Astrocyte of the hippocampus (primary cell): ENCODE measurements around the gene GORAB.

Source experiments
- DNase-seq: peaks from one replicate; pipeline ENCODE4 v3.0.0; 2011; ENCODE audit warnings: low read depth, low spot score

Gene GORAB, protein sequence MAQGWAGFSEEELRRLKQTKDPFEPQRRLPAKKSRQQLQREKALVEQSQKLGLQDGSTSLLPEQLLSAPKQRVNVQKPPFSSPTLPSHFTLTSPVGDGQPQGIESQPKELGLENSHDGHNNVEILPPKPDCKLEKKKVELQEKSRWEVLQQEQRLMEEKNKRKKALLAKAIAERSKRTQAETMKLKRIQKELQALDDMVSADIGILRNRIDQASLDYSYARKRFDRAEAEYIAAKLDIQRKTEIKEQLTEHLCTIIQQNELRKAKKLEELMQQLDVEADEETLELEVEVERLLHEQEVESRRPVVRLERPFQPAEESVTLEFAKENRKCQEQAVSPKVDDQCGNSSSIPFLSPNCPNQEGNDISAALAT

DNA sequence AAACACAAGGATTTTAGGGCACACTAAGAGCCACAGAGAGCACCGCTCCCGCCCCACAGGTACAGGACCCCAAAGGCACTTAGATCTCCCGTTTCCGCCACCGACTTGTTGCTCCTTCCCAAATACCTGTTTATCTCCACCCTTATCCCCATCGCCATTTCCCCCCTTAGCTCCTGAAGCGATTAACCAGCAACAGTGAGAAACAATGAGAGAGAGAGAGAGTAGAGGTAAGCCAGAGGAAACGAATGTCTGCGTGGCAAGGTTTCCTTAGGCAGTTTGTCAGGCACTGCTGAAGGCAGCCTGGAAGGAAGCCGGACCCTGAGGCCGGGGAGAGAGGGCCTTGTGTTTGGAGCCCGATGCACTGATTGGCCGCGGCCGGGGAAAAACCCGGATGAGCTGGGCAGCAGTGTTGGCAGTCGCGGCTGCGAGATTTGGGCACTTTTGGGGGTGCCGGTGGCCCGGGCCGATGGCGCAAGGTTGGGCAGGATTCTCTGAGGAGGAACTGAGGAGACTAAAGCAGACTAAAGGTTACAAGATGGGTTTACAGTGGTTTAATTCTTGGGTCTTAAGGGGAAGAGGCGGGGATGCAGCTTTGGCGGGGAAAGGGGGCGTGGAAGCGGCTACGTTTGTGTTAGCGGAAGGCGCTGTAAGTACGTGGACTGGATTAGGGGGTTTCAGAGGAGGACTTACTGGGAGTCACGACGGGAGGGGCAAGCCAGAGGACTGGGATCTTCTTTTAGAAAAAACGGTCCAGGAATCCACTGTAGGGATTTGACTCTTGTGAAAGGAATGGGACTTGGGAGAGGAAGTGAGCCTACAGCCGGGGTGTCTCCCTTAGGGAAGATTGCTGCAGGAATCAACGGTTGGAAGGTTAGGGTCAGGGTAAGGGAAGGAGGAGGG, at the start of gene GORAB:
GORAB (plus strand) TSS at position 409 of the 900 bp plus-strand sequence; CDS start at position 467, 58 bp downstream.
- peak; percentile 96 for DNase-seq

DNA sequence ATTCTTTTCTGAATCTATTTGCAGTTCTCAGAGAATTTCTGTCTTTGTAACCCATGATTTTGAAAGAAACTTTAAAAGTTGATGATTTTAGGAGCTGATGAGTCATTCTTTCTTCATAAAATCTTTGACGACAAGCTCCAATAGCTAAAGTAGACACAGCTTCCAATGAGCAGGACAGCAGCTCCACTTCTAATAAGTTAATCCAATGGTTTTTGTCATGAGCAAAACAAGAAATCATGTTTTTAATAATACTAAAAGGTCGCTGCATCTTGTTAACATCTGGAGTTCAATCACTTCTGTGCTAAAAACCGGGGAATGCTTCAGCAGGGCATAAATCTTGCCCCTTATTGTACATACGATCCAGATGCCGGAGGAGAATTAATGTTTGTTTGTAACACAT, 48.9 kb upstream of the GORAB start:
- DNase-seq, result no peak

GRCh38 chr1:170487503-170487902, 44.5 kb upstream of the GORAB start:
- no peak for DNase-seq

- DNase-seq, result no peak
Measured at GRCh38 chr1:170491291-170491690, 40.7 kb upstream of the GORAB start.

GRCh38 chr1:170494369-170494768, 37.6 kb upstream of the GORAB start:
- peak; percentile 68 for DNase-seq

GRCh38 chr1:170495006-170495405, 37.0 kb upstream of the GORAB start:
- peak; percentile 23 for DNase-seq

DNA sequence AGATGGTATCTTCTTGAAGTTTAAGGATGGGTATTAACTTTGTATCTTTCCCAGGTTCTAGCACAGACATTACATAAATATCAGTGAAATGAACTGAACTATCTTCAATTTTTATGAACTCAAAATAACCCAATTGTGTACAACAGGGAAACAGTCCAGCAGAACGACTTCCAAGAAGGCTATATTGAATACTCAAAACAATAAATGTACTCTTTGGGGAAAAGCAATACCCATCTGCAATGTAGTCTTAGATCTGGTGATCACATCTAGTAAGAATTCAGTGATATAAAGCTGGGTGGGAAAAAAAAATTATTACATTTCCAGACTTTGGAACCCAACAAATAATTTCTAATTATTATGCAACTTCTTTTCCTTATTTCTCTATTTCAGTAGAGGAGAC, 33.1 kb upstream of the GORAB start:
- no peak for DNase-seq

DNA sequence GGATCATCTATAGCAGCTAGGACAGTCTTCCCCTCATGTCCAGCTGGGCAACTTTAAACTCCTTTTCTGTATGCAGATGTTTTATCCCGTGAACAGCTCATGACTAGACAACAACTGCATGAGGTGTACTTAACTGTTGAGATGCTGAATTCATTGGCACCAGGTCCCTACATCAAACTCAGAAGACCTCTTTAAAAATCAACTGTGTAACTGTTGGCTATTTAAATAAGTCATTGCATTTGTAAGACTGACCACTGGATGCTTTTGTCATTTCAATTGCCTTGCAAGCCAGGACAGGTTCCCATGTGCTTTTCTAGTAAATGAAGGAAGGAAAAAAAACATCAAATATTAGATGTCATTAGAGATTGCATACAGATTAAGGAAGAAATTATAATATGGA, 28.3 kb upstream of the GORAB start:
- no peak for DNase-seq

DNA sequence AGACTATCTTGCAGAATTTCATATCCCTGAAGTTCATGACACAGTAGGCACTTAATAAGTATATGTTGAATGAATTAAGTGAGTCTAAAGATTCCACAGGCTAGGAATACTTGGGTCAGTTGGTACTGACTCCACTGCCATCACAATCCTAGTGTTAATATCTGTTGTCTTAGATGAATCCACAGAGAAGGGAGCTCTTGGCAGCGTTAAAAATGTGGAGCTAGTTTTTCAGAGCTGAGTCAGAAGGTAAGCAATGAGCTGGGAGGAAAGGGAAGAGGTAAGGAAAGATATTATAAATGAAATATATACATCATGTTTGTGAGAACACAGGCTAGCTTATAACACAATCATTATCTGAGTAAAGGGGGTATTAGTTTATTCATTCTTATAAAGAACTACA, 21.8 kb upstream of the GORAB start:
- peak; percentile 23 for DNase-seq

GRCh38 chr1:170511038-170511437, 20.9 kb upstream of the GORAB start:
- no peak for DNase-seq

DNA sequence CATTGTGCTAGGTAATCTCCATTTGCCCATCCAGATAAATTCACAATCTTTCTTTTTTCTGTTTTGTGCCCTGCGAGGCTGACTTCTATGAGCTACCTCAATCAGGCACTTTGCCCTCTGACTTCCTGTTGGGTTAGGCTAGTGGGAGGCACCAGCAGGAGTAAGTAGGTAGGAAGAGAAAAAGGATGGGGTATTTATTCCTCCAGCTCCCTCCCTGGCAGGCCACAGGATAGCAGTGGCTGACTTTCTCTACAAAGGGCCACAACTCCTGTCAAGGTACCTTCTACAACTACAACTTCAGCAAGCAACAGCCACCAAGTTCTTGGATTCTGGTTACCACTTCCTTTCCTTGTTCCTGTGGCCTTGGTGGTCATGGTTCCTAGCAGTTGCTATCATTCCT, 18.8 kb upstream of the GORAB start:
- no peak for DNase-seq

- DNase-seq, result peak; percentile 60
Measured at GRCh38 chr1:170518185-170518834, 13.7 kb upstream of the GORAB start.

- DNase-seq, result peak; percentile 28
Measured at GRCh38 chr1:170518965-170519364, 13.0 kb upstream of the GORAB start.

DNA sequence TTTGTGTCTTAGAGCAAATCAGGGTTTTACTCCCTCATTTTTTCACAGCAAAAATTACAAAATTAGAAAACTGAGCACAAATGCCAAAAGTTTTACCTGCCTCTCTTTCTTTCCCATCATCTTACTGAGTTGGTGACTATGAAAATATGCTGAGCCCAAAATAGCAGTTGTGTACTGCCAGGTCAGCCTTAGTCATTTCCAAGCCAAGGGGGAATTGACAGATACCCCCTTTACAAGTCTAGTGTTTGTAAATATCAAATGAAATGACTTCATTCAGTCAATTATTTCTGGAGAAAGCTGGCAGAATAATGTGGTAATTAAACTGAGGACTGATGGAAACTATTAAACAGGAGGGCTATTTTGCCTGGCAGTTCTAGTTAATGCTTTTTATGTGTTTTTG, 11.4 kb upstream of the GORAB start:
- DNase-seq, result peak; percentile 31

- DNase-seq, result no peak
Measured at GRCh38 chr1:170521818-170522217, 10.1 kb upstream of the GORAB start.

- peak; percentile 16 for DNase-seq
Measured at GRCh38 chr1:170530972-170531757, 801 bp upstream of the GORAB start.

GRCh38 chr1:170533298-170533697, 1.3 kb downstream of the GORAB start:
- DNase-seq, result no peak

- DNase-seq, result no peak
Measured at GRCh38 chr1:170534626-170535147, 2.7 kb downstream of the GORAB start.

DNA sequence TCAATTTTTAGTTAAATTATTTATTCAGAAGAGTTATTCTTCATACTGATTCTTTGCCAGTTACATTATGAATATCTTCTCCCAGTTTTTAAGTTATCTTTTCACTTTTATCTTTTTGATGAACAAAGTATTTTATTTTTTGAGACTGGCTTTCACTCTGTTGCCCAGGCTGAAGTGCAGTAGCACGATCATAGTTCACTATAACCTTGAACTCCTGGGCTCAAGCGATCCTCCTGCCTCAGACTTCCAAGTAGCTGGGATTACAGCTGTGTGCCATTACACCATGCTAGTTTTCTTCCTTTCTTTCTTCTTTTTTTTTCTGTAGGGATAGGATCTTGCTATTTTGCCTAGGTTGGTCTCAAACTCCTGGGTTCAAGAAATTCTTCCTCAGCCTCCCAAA, 3.5 kb downstream of the GORAB start:
- no peak for DNase-seq

- DNase-seq, result peak; percentile 26
Measured at GRCh38 chr1:170536924-170537551, 5.1 kb downstream of the GORAB start.
